ENCODE measurements around the gene MAP3K4.

DNA sequence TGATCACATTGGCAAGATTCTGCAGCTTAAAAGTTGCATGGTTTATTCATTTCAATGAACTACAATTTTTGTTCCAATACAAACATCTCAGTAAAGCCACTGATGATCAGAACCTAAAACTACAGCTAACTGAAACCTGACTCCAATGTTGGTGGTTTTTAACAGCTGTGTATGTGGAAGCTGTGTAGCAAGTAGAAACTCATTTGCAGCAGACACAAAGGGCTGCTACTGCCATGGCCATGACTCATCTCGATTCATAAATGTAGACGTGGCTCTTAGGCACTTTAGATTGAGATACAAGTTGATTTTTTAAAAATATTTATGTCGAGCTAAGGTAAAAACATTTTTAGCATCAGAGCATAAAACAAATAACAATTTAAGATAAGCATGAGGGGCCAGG is 19.5 kb upstream of the MAP3K4 start:
- TF ChIP-seq POLR2AphosphoS5 (IDR thresholded peaks at IDR 0.05; ENCODE audit: low read depth, low read length) (no peak), POLR2A (IDR thresholded peaks at IDR 0.05; ENCODE audit: low read depth, low read length) (no peak)

Data from GM12892 (cell line).